H9 (cell line): ENCODE results near the gene SPDEF. TPM values are rescaled to one million over a fixed set of nuclear protein-coding genes. Genes with fewer than 3 reads are reported as not detected.

Experiments used
- DNase-seq: peaks from one replicate; pipeline ENCODE4 v3.0.0-alpha.2; 2017
- H2AFZ ChIP-seq: one replicate; pipeline ENCODE4 v1.6.1; 2013; ENCODE audit warnings: mild to moderate bottlenecking, low read length, control low read depth, moderate library complexity
- H2AK5ac ChIP-seq: 2 replicates; pipeline ENCODE4 v1.6.1; 2013; ENCODE audit warnings: low read length, control low read depth, mixed read lengths; ENCODE audit not compliant: insufficient read length
- H2BK120ac ChIP-seq: one replicate; pipeline ENCODE4 v1.6.1; 2013; ENCODE audit warnings: low read depth, mild to moderate bottlenecking, low read length, control low read depth, inconsistent platforms; ENCODE audit not compliant: poor library complexity, severe bottlenecking
- H2BK12ac ChIP-seq: 2 replicates; pipeline ENCODE4 v1.6.1; 2013; ENCODE audit warnings: low read length, control low read depth, mixed read lengths, low read depth; ENCODE audit not compliant: insufficient read length
- H2BK15ac ChIP-seq: 2 replicates; pipeline ENCODE4 v1.6.1; 2013; ENCODE audit warnings: low read depth, low read length, control low read depth
- H2BK20ac ChIP-seq: one replicate; pipeline ENCODE4 v1.6.1; 2013; ENCODE audit warnings: low read depth, mild to moderate bottlenecking, low read length, control low read depth, inconsistent platforms; ENCODE audit not compliant: poor library complexity, severe bottlenecking
- H2BK5ac ChIP-seq: 2 replicates; pipeline ENCODE4 v1.6.1; 2013; ENCODE audit warnings: low read length, control low read depth, mixed read lengths; ENCODE audit not compliant: insufficient read length
- H3K14ac ChIP-seq: 2 replicates; pipeline ENCODE4 v1.6.1; 2013; ENCODE audit warnings: low read length, control low read depth; ENCODE audit not compliant: insufficient read depth
- H3K18ac ChIP-seq: 2 replicates; pipeline ENCODE4 v1.6.1; 2013; ENCODE audit warnings: low read depth, mild to moderate bottlenecking, mixed read lengths, low read length, control low read depth; ENCODE audit not compliant: insufficient read length
- H3K23ac ChIP-seq: 2 replicates; pipeline ENCODE4 v1.6.1; 2013; ENCODE audit warnings: low read length, control low read depth, mixed read lengths, low read depth; ENCODE audit not compliant: insufficient read length
- H3K23me2 ChIP-seq: 2 replicates; pipeline ENCODE4 v1.6.1; 2013; ENCODE audit warnings: low read depth, mild to moderate bottlenecking, mixed read lengths, low read length, control low read depth; ENCODE audit not compliant: insufficient read length, poor library complexity, severe bottlenecking
- H3K27ac ChIP-seq: 2 replicates; pipeline ENCODE4 v1.5.1; 2013; ENCODE audit warnings: low read length, control low read depth, mixed read lengths, low read depth; ENCODE audit not compliant: insufficient read length
- H3K27me3 ChIP-seq: 2 replicates; pipeline ENCODE4 v1.6.1; 2013; ENCODE audit warnings: low read length, control low read depth, inconsistent platforms; ENCODE audit not compliant: insufficient read depth
- H3K4ac ChIP-seq: 2 replicates; pipeline ENCODE4 v1.6.1; 2013; ENCODE audit warnings: low read depth, mild to moderate bottlenecking, control low read depth, inconsistent platforms, low read length, moderate library complexity
- H3K4me1 ChIP-seq: 2 replicates; pipeline ENCODE4 v1.6.1; 2013; ENCODE audit warnings: low read length, control low read depth, inconsistent platforms; ENCODE audit not compliant: insufficient read depth
- H3K4me2 ChIP-seq: 2 replicates; pipeline ENCODE4 v1.6.1; 2013; ENCODE audit warnings: low read length, control low read depth, mixed read lengths; ENCODE audit not compliant: insufficient read length, insufficient read depth
- H3K56ac ChIP-seq: 2 replicates; pipeline ENCODE4 v1.6.1; 2013; ENCODE audit warnings: low read depth, mild to moderate bottlenecking, mixed read lengths, low read length, control low read depth; ENCODE audit not compliant: insufficient read length
- H3K79me1 ChIP-seq: 2 replicates; pipeline ENCODE4 v1.6.1; 2013; ENCODE audit warnings: low read depth, mild to moderate bottlenecking, moderate library complexity, low read length, control low read depth, inconsistent platforms; ENCODE audit not compliant: insufficient read depth, poor library complexity, severe bottlenecking
- H3K79me2 ChIP-seq: 2 replicates; pipeline ENCODE4 v1.6.1; 2013; ENCODE audit warnings: low read length, control low read depth, inconsistent platforms; ENCODE audit not compliant: insufficient read depth
- H3K9ac ChIP-seq: 2 replicates; pipeline ENCODE4 v1.6.1; 2013; ENCODE audit warnings: low read length, control low read depth, mixed read lengths; ENCODE audit not compliant: insufficient read length; ENCODE audit errors: extremely low read depth
- H3K9me3 ChIP-seq: one replicate; pipeline ENCODE4 v1.6.1; 2013; ENCODE audit warnings: low read depth, low read length, inconsistent platforms; ENCODE audit not compliant: control insufficient read depth
- H3T11ph ChIP-seq: one replicate; pipeline ENCODE4 v1.6.1; 2013; ENCODE audit warnings: mild to moderate bottlenecking, low read length, control low read depth, inconsistent platforms
- H4K20me1 ChIP-seq: one replicate; pipeline ENCODE4 v1.6.1; 2013; ENCODE audit not compliant: control insufficient read depth, insufficient read length, insufficient read depth
- H4K5ac ChIP-seq: 2 replicates; pipeline ENCODE4 v1.6.1; 2013; ENCODE audit warnings: low read depth, mild to moderate bottlenecking, mixed read lengths, low read length, control low read depth; ENCODE audit not compliant: insufficient read length
- H4K8ac ChIP-seq: replicated peaks from 2 replicates; pipeline ENCODE4 v1.6.1; 2013; ENCODE audit warnings: low read length, control low read depth, mixed read lengths, low read depth; ENCODE audit not compliant: insufficient read length
- H4K91ac ChIP-seq: 2 replicates; pipeline ENCODE4 v1.6.1; 2013; ENCODE audit warnings: low read depth, mild to moderate bottlenecking, moderate library complexity, mixed read lengths, low read length, control low read depth; ENCODE audit not compliant: insufficient read length
- H3K27ac Mint-ChIP-seq, 3 experiments: 2 replicates in 2 of 3; 3 replicates in 1 of 3; pipeline ENCODE4 v1.8.0; 2020 to 2021; ENCODE audit warnings: mixed read lengths in 3 of 3, mild to moderate bottlenecking in 1 of 3, moderate library complexity in 1 of 3
- H3K27me3 Mint-ChIP-seq: 2 replicates; pipeline ENCODE4 v1.8.0; 2021; ENCODE audit warnings: low read depth, mild to moderate bottlenecking, moderate library complexity, mixed read lengths
- H3K36me3 Mint-ChIP-seq, 3 experiments: 2 replicates in 2 of 3; 3 replicates in 1 of 3; pipeline ENCODE4 v1.8.0; 2020 to 2021; ENCODE audit warnings: low read depth in 3 of 3, mixed read lengths in 3 of 3; ENCODE audit not compliant: insufficient read depth in 1 of 3
- H3K4me1 Mint-ChIP-seq, 2 experiments: 2 replicates each; pipeline ENCODE4 v1.8.0; 2020; ENCODE audit warnings: mixed read lengths in 2 of 2
- H3K4me3 Mint-ChIP-seq, 2 experiments: 2 replicates in 1 of 2; 3 replicates in 1 of 2; pipeline ENCODE4 v1.8.0; 2020 to 2021; ENCODE audit warnings: mild to moderate bottlenecking in 2 of 2, mixed read lengths in 2 of 2, moderate library complexity in 1 of 2
- H3K9me3 Mint-ChIP-seq, 2 experiments: 2 replicates in 1 of 2; 3 replicates in 1 of 2; pipeline ENCODE4 v1.8.0; 2020; ENCODE audit warnings: mild to moderate bottlenecking in 2 of 2, mixed read lengths in 2 of 2, moderate library complexity in 1 of 2
- WGBS: extraction: QIAGEN DNeasy Blood & Tissue Kit; methylation state at CpG from one replicate; pipeline ENCODE4 v1.1.7; 2013; ENCODE audit warnings: missing lambda C conversion rate, low lambda C conversion rate, mixed read lengths; ENCODE audit not compliant: insufficient read length; ENCODE audit errors: extremely low coverage; 5-methylcytosine and 5-hydroxymethylcytosine counted together
- total RNA-seq: library from RNA; stranded (reverse); gene quantifications from 2 replicates; pipeline ENCODE4 v1.2.1, GENCODE V29; 2021
- TF ChIP-seq, protein P1 (sequence below): fragments of 200-600 bp; sonication (generic); conservative IDR thresholded peaks from 3 replicates; pipeline ENCODE4 v1.8.0; 2021; ENCODE audit warnings: antibody characterized with exemption, mild to moderate bottlenecking

Gene SPDEF
- total RNA-seq, 1 experiment from 2014 or later: 0.15 TPM

- Mint-ChIP-seq H3K36me3 (peaks cover 0 to 3% (median 0%) of the 10 kb centered on the region in 3 experiments; a peak in 2 of 7 replicates), H3K9me3 (no peaks in the 10 kb centered on the region), H3K4me3 (no peak overlapping the region), H3K27ac (peak overlapping the region in 1 of 3 experiments; percentile 44; a peak in 1 of 7 replicates), H3K27me3 (no peaks in the 10 kb centered on the region), H3K4me1 (peaks cover 17 to 24% of the 10 kb centered on the region in 2 experiments)
- H2BK120ac ChIP-seq: no peak overlapping the region
- H2BK12ac ChIP-seq: no peak overlapping the region
- no peaks in the 10 kb centered on the region for H3K27me3 ChIP-seq
- H2BK15ac ChIP-seq: no peak overlapping the region
- no peak overlapping the region for H4K5ac ChIP-seq
- no peaks in the 10 kb centered on the region for H4K20me1 ChIP-seq
- H3K27ac ChIP-seq: no peak overlapping the region
- no peak overlapping the region for H3T11ph ChIP-seq
- H3K23me2 ChIP-seq: no peaks in the 10 kb centered on the region
- no peak overlapping the region for H4K8ac ChIP-seq
- H3K4me1 ChIP-seq: no peaks in the 10 kb centered on the region; the same call in 1 of the 2 replicates
- H3K4ac ChIP-seq: no peak overlapping the region
- no peak overlapping the region for H3K18ac ChIP-seq
- no peak overlapping the region for H2AFZ ChIP-seq
- no peaks in the 10 kb centered on the region for H3K9me3 ChIP-seq
- no CpG with 5 or more reads among the region's 5 CpGs for WGBS
- H3K56ac ChIP-seq: no peak overlapping the region
- H3K9ac ChIP-seq: no peak overlapping the region
- no peak overlapping the region for H3K14ac ChIP-seq
- DNase-seq: no peak
- H4K91ac ChIP-seq: no peak overlapping the region
- H2AK5ac ChIP-seq: no peak overlapping the region
- TF ChIP-seq, protein P1, sequence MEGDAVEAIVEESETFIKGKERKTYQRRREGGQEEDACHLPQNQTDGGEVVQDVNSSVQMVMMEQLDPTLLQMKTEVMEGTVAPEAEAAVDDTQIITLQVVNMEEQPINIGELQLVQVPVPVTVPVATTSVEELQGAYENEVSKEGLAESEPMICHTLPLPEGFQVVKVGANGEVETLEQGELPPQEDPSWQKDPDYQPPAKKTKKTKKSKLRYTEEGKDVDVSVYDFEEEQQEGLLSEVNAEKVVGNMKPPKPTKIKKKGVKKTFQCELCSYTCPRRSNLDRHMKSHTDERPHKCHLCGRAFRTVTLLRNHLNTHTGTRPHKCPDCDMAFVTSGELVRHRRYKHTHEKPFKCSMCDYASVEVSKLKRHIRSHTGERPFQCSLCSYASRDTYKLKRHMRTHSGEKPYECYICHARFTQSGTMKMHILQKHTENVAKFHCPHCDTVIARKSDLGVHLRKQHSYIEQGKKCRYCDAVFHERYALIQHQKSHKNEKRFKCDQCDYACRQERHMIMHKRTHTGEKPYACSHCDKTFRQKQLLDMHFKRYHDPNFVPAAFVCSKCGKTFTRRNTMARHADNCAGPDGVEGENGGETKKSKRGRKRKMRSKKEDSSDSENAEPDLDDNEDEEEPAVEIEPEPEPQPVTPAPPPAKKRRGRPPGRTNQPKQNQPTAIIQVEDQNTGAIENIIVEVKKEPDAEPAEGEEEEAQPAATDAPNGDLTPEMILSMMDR: no peak
- H3K79me1 ChIP-seq: peaks cover 2% of the 10 kb centered on the region
- no peak overlapping the region for H2BK5ac ChIP-seq
- H3K79me2 ChIP-seq: peaks cover 2% of the 10 kb centered on the region; the same call in 1 of the 2 replicates
- H2BK20ac ChIP-seq: no peak overlapping the region
- H3K23ac ChIP-seq: no peak overlapping the region
- H3K4me2 ChIP-seq: no peak overlapping the region
Measured at GRCh38 chr6:34593701-34594100, 37.6 kb upstream of the SPDEF start.
